MG63 (cell line): ENCODE measurements around the gene KRT6B. TPM values are rescaled to one million over a fixed set of nuclear protein-coding genes. Genes with fewer than 3 reads are reported as not detected.
"Not testable (repeated sequence)": the region's sequence is repeated elsewhere in the genome, so short reads cannot be mapped to it uniquely, and the experiment has no call there.

ENCODE experiments used
- DNase-seq: peaks from one replicate; pipeline ENCODE4 v3.0.0-alpha.2; 2020
- H3K27me3 ChIP-seq: fragments of 250-450 bp; sonication (Bioruptor Pico); 2 replicates; pipeline ENCODE4 v1.5.1; 2020; ENCODE audit warnings: mild to moderate bottlenecking, moderate library complexity
- H3K36me3 ChIP-seq: fragments of 250-450 bp; sonication (Bioruptor Pico); 2 replicates; pipeline ENCODE4 v1.5.1; 2020; ENCODE audit warnings: mild to moderate bottlenecking, moderate library complexity
- H3K4me3 ChIP-seq: fragments of 250-450 bp; sonication (Bioruptor Pico); 2 replicates; pipeline ENCODE4 v1.5.1; 2020; ENCODE audit warnings: mild to moderate bottlenecking, moderate library complexity
- H3K9me3 ChIP-seq: fragments of 250-450 bp; sonication (Bioruptor Pico); 2 replicates; pipeline ENCODE4 v1.5.1; 2020; ENCODE audit warnings: mild to moderate bottlenecking, moderate library complexity
- total RNA-seq: library from RNA; depleted of rRNA; stranded (reverse); fragments of >200 nt; shearing (Covaris generic); gene quantifications from 2 replicates; pipeline ENCODE4 v1.2.3, GENCODE V29; 2014; ENCODE audit warnings: low replicate concordance

The KRT6B gene
- total RNA-seq, 1 experiment from 2014 or later, result not detected

GRCh38 chr12:52486166-52487105 is 34.5 kb upstream of the KRT6B start:
- Histone ChIP-seq H3K36me3 (no peaks in the 10 kb centered on the region), H3K27me3 (peaks cover 17% of the 10 kb centered on the region), H3K4me3 (no peak overlapping the region), H3K9me3 (peaks cover 13% of the 10 kb centered on the region)
- DNase-seq, result no peak

GRCh38 chr12:52480073-52480472 is 28.1 kb upstream of the KRT6B start:
- H3K9me3 ChIP-seq, result peaks cover 12% of the 10 kb centered on the region
- no peaks in the 10 kb centered on the region for H3K36me3 ChIP-seq
- no peak for DNase-seq
- no peak overlapping the region for H3K4me3 ChIP-seq
- peaks cover 8% of the 10 kb centered on the region; the same call in 1 of the 2 replicates for H3K27me3 ChIP-seq

- DNase-seq, result no peak
- no peak overlapping the region for H3K4me3 ChIP-seq
- H3K36me3 ChIP-seq, result no peaks in the 10 kb centered on the region
- peaks cover 3% of the 10 kb centered on the region; the same call in 1 of the 2 replicates for H3K9me3 ChIP-seq
- peaks cover 8% of the 10 kb centered on the region; the same call in 1 of the 2 replicates for H3K27me3 ChIP-seq
These were observed 25.7 kb upstream of the KRT6B start for GRCh38 chr12:52477651-52478050.

- Histone ChIP-seq H3K36me3 (no peaks in the 10 kb centered on the region), H3K9me3 (peaks cover 3% of the 10 kb centered on the region; the same call in 1 of the 2 replicates), H3K27me3 (peaks cover 3% of the 10 kb centered on the region; the same call in 1 of the 2 replicates), H3K4me3 (no peak overlapping the region)
- no peak for DNase-seq
These were observed 22.3 kb upstream of the KRT6B start for GRCh38 chr12:52474212-52474611.

- Histone ChIP-seq H3K9me3 (peaks cover 3% of the 10 kb centered on the region; the same call in 1 of the 2 replicates), H3K27me3 (peaks cover 3% of the 10 kb centered on the region; the same call in 1 of the 2 replicates), H3K36me3 (no peaks in the 10 kb centered on the region), H3K4me3 (no peak within 1 kb of the TSS)
- no peak for DNase-seq
These were observed 21.8 kb upstream of the KRT6B start, which contains the start of gene KRT6C for GRCh38 chr12:52473768-52474167. Gene KRT6C, minus strand, starts transcription at chr12:52473805. Its CDS starts 68 bp downstream, at chr12:52473737.

- Histone ChIP-seq H3K4me3 (no peak overlapping the region), H3K27me3 (peaks cover 5% of the 10 kb centered on the region), H3K36me3 (no peaks in the 10 kb centered on the region), H3K9me3 (no peaks in the 10 kb centered on the region)
- no peak for DNase-seq
These were observed 17.9 kb upstream of the KRT6B start for GRCh38 chr12:52469853-52470252.

- Histone ChIP-seq H3K36me3 (no peaks in the 10 kb centered on the region), H3K4me3 (no peak overlapping the region), H3K27me3 (peaks cover 8% of the 10 kb centered on the region; the same call in 1 of the 2 replicates), H3K9me3 (no peaks in the 10 kb centered on the region)
- no peak for DNase-seq
These were observed 13.0 kb upstream of the KRT6B start for GRCh38 chr12:52464897-52465296.

GRCh38 chr12:52461693-52462092 is 9.7 kb upstream of the KRT6B start:
- Histone ChIP-seq H3K27me3 (peaks cover 8% of the 10 kb centered on the region; the same call in 1 of the 2 replicates), H3K36me3 (no peaks in the 10 kb centered on the region), H3K4me3 (no peak overlapping the region), H3K9me3 (no peaks in the 10 kb centered on the region)
- no peak for DNase-seq

- no peaks in the 10 kb centered on the region for H3K9me3 ChIP-seq
- H3K4me3 ChIP-seq, result no peak overlapping the region
- peaks cover 3% of the 10 kb centered on the region; the same call in 1 of the 2 replicates for H3K27me3 ChIP-seq
These were observed 6.9 kb upstream of the KRT6B start for GRCh38 chr12:52458861-52459260.

GRCh38 chr12:52455821-52456220 is 3.9 kb upstream of the KRT6B start:
- Histone ChIP-seq H3K4me3 (no peak overlapping the region), H3K27me3 (no peaks in the 10 kb centered on the region; the same call in 1 of the 2 replicates), H3K36me3 (no peaks in the 10 kb centered on the region), H3K9me3 (no peaks in the 10 kb centered on the region)
- no peak for DNase-seq

More at GRCh38 chr12:52458861-52459260, 6.9 kb upstream of the KRT6B start:
- no peak for DNase-seq
- H3K36me3 ChIP-seq, result no peaks in the 10 kb centered on the region

- DNase-seq, result no peak
- Histone ChIP-seq H3K36me3 (no peaks in the 10 kb centered on the region), H3K4me3 (no peak overlapping the region), H3K9me3 (no peaks in the 10 kb centered on the region), H3K27me3 (no peaks in the 10 kb centered on the region; the same call in 1 of the 2 replicates)
These were observed 2.7 kb upstream of the KRT6B start for GRCh38 chr12:52454411-52455201.

GRCh38 chr12:52448228-52448627 is 3.7 kb downstream of the KRT6B start:
- no peak for DNase-seq
- Histone ChIP-seq H3K4me3 (no peak overlapping the region), H3K36me3 (no peaks in the 10 kb centered on the region), H3K27me3 (no peaks in the 10 kb centered on the region), H3K9me3 (no peaks in the 10 kb centered on the region)

- H3K27me3 ChIP-seq, DNase-seq, H3K36me3 ChIP-seq, H3K9me3 ChIP-seq, H3K4me3 ChIP-seq: not testable (repeated sequence)
These were observed 4.8 kb downstream of the KRT6B start for GRCh38 chr12:52447196-52447595.

- Histone ChIP-seq H3K4me3 (no peak overlapping the region), H3K36me3 (no peaks in the 10 kb centered on the region), H3K27me3 (no peaks in the 10 kb centered on the region), H3K9me3 (no peaks in the 10 kb centered on the region)
- no peak for DNase-seq
These were observed 5.4 kb downstream of the KRT6B start for GRCh38 chr12:52446367-52447045.

- H3K4me3 ChIP-seq, result no peak overlapping the region
- no peaks in the 10 kb centered on the region for H3K9me3 ChIP-seq
- H3K27me3 ChIP-seq, result no peaks in the 10 kb centered on the region
- DNase-seq, result no peak
- H3K36me3 ChIP-seq, result no peaks in the 10 kb centered on the region
These were observed 6.1 kb downstream of the KRT6B start for GRCh38 chr12:52445876-52446275.
